ENCODE measurements around the gene ESRRA. TPM values are rescaled to one million over a fixed set of nuclear protein-coding genes. Genes with fewer than 3 reads are reported as not detected.
A peak's percentile ranks its signal among the peaks of the same experiment; 100 is the strongest.

ESRRA gene
- total and polyA plus RNA-seq, 9 of the 15 experiments (the other 6 are each of a cell fraction or from before 2014, with no cell fraction given), result 0.27 to 89.7 (median 23.7) TPM

DNA sequence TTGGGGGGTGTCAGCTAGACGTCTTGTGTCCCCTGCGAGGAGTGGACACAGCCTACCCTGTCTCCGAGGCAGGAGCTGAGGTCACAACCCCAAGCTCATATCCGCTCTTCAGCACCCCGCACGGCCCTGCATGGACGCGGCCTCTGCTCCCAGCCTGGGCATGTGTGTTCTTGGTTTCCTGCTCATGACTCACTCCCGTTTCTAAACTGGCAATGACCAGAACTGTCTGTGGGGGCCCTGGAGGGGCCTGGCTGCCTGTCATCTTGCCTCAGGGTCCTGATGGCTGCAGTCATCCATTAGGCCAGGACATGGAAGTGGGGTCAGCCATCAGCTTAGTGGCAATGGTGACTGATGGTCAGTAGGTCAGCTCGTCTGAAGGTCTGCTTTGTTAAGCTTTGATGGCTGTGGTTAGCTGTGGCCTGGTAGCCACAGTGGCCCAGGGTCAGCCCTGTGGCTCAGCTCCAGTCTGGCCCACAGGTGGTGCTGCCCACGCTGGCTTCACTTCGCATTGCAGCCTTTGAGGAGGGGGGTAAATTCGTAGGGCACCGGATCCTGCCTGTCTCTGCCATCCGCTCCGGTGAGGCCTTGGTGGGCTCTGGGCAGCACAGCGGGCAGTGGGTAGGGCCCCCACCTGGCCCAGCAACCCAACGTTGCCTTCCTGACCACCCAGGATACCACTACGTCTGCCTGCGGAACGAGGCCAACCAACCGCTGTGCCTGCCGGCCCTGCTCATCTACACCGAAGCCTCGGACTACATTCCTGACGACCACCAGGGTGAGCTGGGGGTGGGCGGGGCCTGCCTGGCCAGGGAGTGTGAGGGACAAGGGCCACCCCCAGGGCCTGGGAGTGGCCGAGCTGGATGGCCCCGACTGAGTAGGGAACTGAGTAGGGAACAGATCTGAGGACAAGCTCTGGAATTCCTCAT lies 42.0 kb upstream of the ESRRA start:
- no peaks in the 10 kb centered on the region for H3K27me3 ChIP-seq (ENCODE audit: control insufficient read depth in 2 of 2, insufficient read depth in 2 of 2, low read length in 2 of 2)
- FAIRE-seq, result no peak
- no peak overlapping the region for H3K27ac ChIP-seq (ENCODE audit: extremely low read depth, low read depth, low read length)
- H4K20me1 ChIP-seq (replicated peaks; ENCODE audit: control insufficient read depth, insufficient read depth, low read length), result 0 out of 2 replicates have a peak, but pooled peaks cover 4% of the 10 kb centered on the region
- no peak overlapping the region for H3K4me2 ChIP-seq (ENCODE audit: insufficient read depth, low read length)
- H3K4me1 ChIP-seq (replicated peaks in 1 of 2; ENCODE audit: control insufficient read depth in 2 of 2, insufficient read depth in 2 of 2, low read length in 2 of 2), result peaks cover 8 to 51% of the 10 kb centered on the region in 2 experiments
- in situ Hi-C loops (cut with MboI) (no loop called here), intact Hi-C loops (cut with micrococcal nuclease) (no loop called here)
- peaks cover 4% of the 10 kb centered on the region; the same call in 1 of the 3 replicates for H3K79me2 ChIP-seq (ENCODE audit: control insufficient read depth, insufficient read depth, low read length)
- H3K9ac ChIP-seq (ENCODE audit: insufficient read depth in 1 of 2, low read depth in 2 of 2, low read length in 2 of 2), result peak overlapping the region in 1 of 2 experiments; percentile 67; a peak in 2 of 4 replicates
- no peak for TF ChIP-seq DDX20 (tag; IDR thresholded peaks at IDR 0.05; ENCODE audit: low read depth)
- TF ChIP-seq MEIS2 (IDR thresholded peaks at IDR 0.05; ENCODE audit: partially characterized antibody), result no peak
- TF ChIP-seq POLR2AphosphoS5 (IDR thresholded peaks at IDR 0.05; ENCODE audit: control insufficient read depth, insufficient read depth, low read depth, low read length), result no peak
- no peak for TF ChIP-seq ZNF23 (CRISPR knock-in tag; IDR thresholded peaks at IDR 0.05)
- no peak for TF ChIP-seq RB1 (IDR thresholded peaks at IDR 0.05; ENCODE audit: low read depth)
- no peak for TF ChIP-seq ZNF384 (IDR thresholded peaks at IDR 0.05; ENCODE audit: low read depth, low read length)
- TF ChIP-seq ZNF444 (CRISPR knock-in tag; IDR thresholded peaks at IDR 0.05), result no peak
- TF ChIP-seq RBFOX2 (IDR thresholded peaks at IDR 0.05; ENCODE audit: low read depth, low read length), result peak; percentile 53
- no peak for TF ChIP-seq ATF2 (CRISPR knock-in tag; IDR thresholded peaks at IDR 0.05)
- no peak for TF ChIP-seq ZFP30 (CRISPR knock-in tag; IDR thresholded peaks at IDR 0.05; ENCODE audit: borderline replicate concordance)
- peak; percentile 52; the same call in 1 of the 2 replicates for TF ChIP-seq POLR2G (IDR thresholded peaks at IDR 0.05; ENCODE audit: low read depth, low read length)
- TF ChIP-seq ZNF282 (CRISPR knock-in tag; IDR thresholded peaks at IDR 0.05), result no peak
- no peak for TF ChIP-seq MCM5 (IDR thresholded peaks at IDR 0.05; ENCODE audit: low read depth)
- 86% methylated on average over 27 of the region's 29 CpGs for WGBS (ENCODE audit: insufficient coverage, low coverage, missing lambda C conversion rate)
- no peak overlapping the region for H2AFZ ChIP-seq (ENCODE audit: low read depth, low read length)
- no peak for DNase-seq (ENCODE audit: extremely low read depth in 1 of 4, low spot score in 3 of 4)
- ChIA-PET CTCF (ENCODE audit: low intra/inter-chr PET ratio) (no interaction called here), POLR2A (interaction anchor here (0.6 to 2.4 kb wide), 6 partner anchors 7 to 66 kb away, joined by 3 to 7 read pairs (median 4); partner anchors contain the start of genes PLCB3 and PPP1R14B)
- H3K36me3 ChIP-seq (ENCODE audit: control insufficient read depth, insufficient read depth, low read length), result peaks cover 89% of the 10 kb centered on the region
- peaks cover 1% of the 10 kb centered on the region for H3K9me1 ChIP-seq (ENCODE audit: control insufficient read depth, insufficient read depth, low read length)
- H3K9me3 ChIP-seq (replicated peaks; ENCODE audit: control insufficient read depth, insufficient read depth, low read depth, low read length), result no peaks in the 10 kb centered on the region
- H3K4me3 ChIP-seq, result no peak overlapping the region
- no peak for ATAC-seq
- no TSS peak for BruUV-seq (replicated peaks)
